HCT116 (cell line): ENCODE measurements around the gene TMEM154. TPM values are rescaled to one million over a fixed set of nuclear protein-coding genes. Genes with fewer than 3 reads are reported as not detected.

Source experiments
- ATAC-seq: fragments of 200-7000 bp; cut with Tn5 transposase; 2 replicates; pipeline ENCODE4 v1.9.1; 2020; ENCODE audit warnings: mild to moderate bottlenecking, moderate library complexity
- BruUV-seq: library from RNA; stranded (reverse); fragments of 400-500 nt; replicated peaks from 2 replicates; lab custom pipeline; 2021; lab: Mats Ljungman, UMichigan
- CTCF ChIA-PET: fragments of 300-600 bp; sonication (Branson Sonifier 250); formaldehyde crosslinking; loops from one replicate; lab custom pipeline; 2021; ENCODE audit warnings: antibody characterized with exemption; lab: Charles Lee
- POLR2A ChIA-PET: fragments of 300-600, 350-600 bp; sonication (Branson Sonifier 250); formaldehyde crosslinking; loops from one replicate; lab custom pipeline; 2021; ENCODE audit warnings: antibody characterized with exemption; lab: Charles Lee
- RAD21 ChIA-PET, 2 experiments: fragments of 300-600 bp; sonication (Branson Sonifier 250); formaldehyde crosslinking; loops; one replicate each; lab custom pipeline; 2023; ENCODE audit warnings: low total read pairs in 2 of 2; ENCODE audit not compliant: uncharacterized antibody in 2 of 2, unreplicated experiment in 2 of 2, low non-redundant PET in 1 of 2; lab: Charles Lee
- DNase-seq: peaks from one replicate; pipeline ENCODE4 v3.0.0-alpha.2; 2010; ENCODE audit warnings: low read depth, low spot score
- H2AFZ ChIP-seq: fragments of 200-600 bp; shearing (Covaris generic), sonication (generic); 2 replicates; pipeline ENCODE4 v1.6.1; 2017; ENCODE audit warnings: low read depth, mixed run types, mixed read lengths, antibody characterized with exemption, low read length; ENCODE audit not compliant: poor library complexity, severe bottlenecking
- H3K27ac ChIP-seq: 2 replicates; pipeline ENCODE4 v1.5.1; 2012; ENCODE audit warnings: low read depth, low read length
- H3K27me3 ChIP-seq: fragments of 200-600 bp; sonication (generic); 2 replicates; pipeline ENCODE4 v1.6.1; 2016; ENCODE audit warnings: mixed run types, low read length, mixed read lengths; ENCODE audit not compliant: insufficient read depth
- H3K36me3 ChIP-seq, 2 experiments: fragments of 200-500 bp in 1 of 2; fragments of 200-600 bp in 1 of 2; sonication (Bioruptor generic) in 1 of 2; sonication (generic) in 1 of 2; 2 replicates each; pipeline versions ENCODE4 v1.5.1 to v1.6.1; 2014 to 2016; ENCODE audit warnings: low read length in 2 of 2, inconsistent platforms in 1 of 2, mixed read lengths in 1 of 2, mixed run types in 1 of 2; ENCODE audit not compliant: insufficient read depth in 2 of 2, control insufficient read depth in 1 of 2
- H3K4me1 ChIP-seq, 2 experiments: fragments of 200-600 bp in 1 of 2; sonication (generic) in 1 of 2; 2 replicates each; pipeline versions ENCODE4 v1.5.1 to v1.6.1; 2012 to 2017; ENCODE audit warnings: low read length in 2 of 2, inconsistent platforms in 1 of 2, mild to moderate bottlenecking in 1 of 2, mixed read lengths in 1 of 2, mixed run types in 1 of 2, moderate library complexity in 1 of 2; ENCODE audit not compliant: insufficient read depth in 2 of 2, control insufficient read depth in 1 of 2
- H3K4me2 ChIP-seq: fragments of 200-600 bp; sonication (generic); 2 replicates; pipeline ENCODE4 v1.6.1; 2017; ENCODE audit warnings: mixed run types, low read length, mixed read lengths
- H3K4me3 ChIP-seq, 2 experiments: fragments of 200-600 bp in 1 of 2; sonication (generic) in 1 of 2; replicated peaks in 1 of 2; 2 replicates each; pipeline ENCODE4 v1.5.1; 2011 to 2016; ENCODE audit warnings: low read length in 2 of 2, control low read depth in 1 of 2, low read depth in 1 of 2, mild to moderate bottlenecking in 1 of 2, mixed read lengths in 1 of 2, mixed run types in 1 of 2
- H3K79me2 ChIP-seq: fragments of 200-600 bp; sonication (generic); 2 replicates; pipeline ENCODE4 v1.6.1; 2017; ENCODE audit warnings: mild to moderate bottlenecking, mixed run types, low read length, moderate library complexity, mixed read lengths; ENCODE audit not compliant: insufficient read depth
- H3K9ac ChIP-seq: fragments of 200-600 bp; sonication (generic); 2 replicates; pipeline ENCODE4 v1.6.1; 2016; ENCODE audit warnings: low read length, mixed read lengths
- H3K9me2 ChIP-seq: fragments of 200-600 bp; sonication (generic), shearing (Covaris generic); 2 replicates; pipeline ENCODE4 v1.6.1; 2017; ENCODE audit warnings: mixed run types, mild to moderate bottlenecking, moderate library complexity; ENCODE audit not compliant: insufficient read depth
- H3K9me3 ChIP-seq, 2 experiments: fragments of 200-500 bp in 1 of 2; fragments of 200-600 bp in 1 of 2; sonication (Bioruptor generic) in 1 of 2; sonication (generic) in 1 of 2; 2 replicates each; pipeline ENCODE4 v1.6.1; 2014 to 2017; ENCODE audit warnings: low read length in 2 of 2, mixed read lengths in 2 of 2, inconsistent platforms in 1 of 2, low read depth in 1 of 2, mild to moderate bottlenecking in 1 of 2, mixed run types in 1 of 2, moderate library complexity in 1 of 2; ENCODE audit not compliant: control insufficient read depth in 1 of 2, insufficient read depth in 1 of 2
- H4K20me1 ChIP-seq: fragments of 200-600 bp; sonication (generic), shearing (Covaris generic); 2 replicates; pipeline ENCODE4 v1.6.1; 2017; ENCODE audit warnings: mixed run types, mild to moderate bottlenecking, moderate library complexity; ENCODE audit not compliant: insufficient read depth
- CBX3 ChIP-seq: IDR thresholded peaks from 2 replicates; pipeline ENCODE4 v1.6.1; 2012; ENCODE audit warnings: low read depth
- CEBPB ChIP-seq: IDR thresholded peaks from 2 replicates; pipeline ENCODE4 v1.6.1; 2012; ENCODE audit warnings: low read depth
- EGR1 ChIP-seq: IDR thresholded peaks from 2 replicates; pipeline ENCODE4 v1.6.1; 2012; ENCODE audit warnings: low read depth
- EZH2phosphoT487 ChIP-seq: fragments of 200-600 bp; IDR thresholded peaks from 2 replicates; pipeline ENCODE4 v1.6.1; 2018; ENCODE audit warnings: antibody characterized with exemption, borderline replicate concordance
- JUND ChIP-seq: IDR thresholded peaks from 2 replicates; pipeline ENCODE4 v1.6.1; 2012
- POLR2AphosphoS5 ChIP-seq: IDR thresholded peaks from 2 replicates; pipeline ENCODE4 v1.6.1; 2011; ENCODE audit warnings: mild to moderate bottlenecking, low read depth, low read length, moderate library complexity
- RAD21 ChIP-seq: IDR thresholded peaks from 2 replicates; pipeline ENCODE4 v1.6.1; 2012; ENCODE audit warnings: low read depth, mild to moderate bottlenecking
- SIN3A ChIP-seq: IDR thresholded peaks from 2 replicates; pipeline ENCODE4 v1.6.1; 2012; ENCODE audit warnings: low read depth
- SRF ChIP-seq: IDR thresholded peaks from 2 replicates; pipeline ENCODE4 v1.6.1; 2012; ENCODE audit warnings: low read depth
- TCF7L2 ChIP-seq: IDR thresholded peaks from 2 replicates; pipeline ENCODE4 v1.7.0; 2011; ENCODE audit warnings: borderline replicate concordance, inconsistent platforms; ENCODE audit not compliant: insufficient read depth, insufficient read length; ENCODE audit errors: extremely low read depth
- YY1 ChIP-seq: IDR thresholded peaks from 2 replicates; pipeline ENCODE4 v1.6.1; 2011; ENCODE audit warnings: low read length, low read depth, moderate library complexity, mild to moderate bottlenecking; ENCODE audit not compliant: insufficient replicate concordance; ENCODE audit errors: extremely low read depth
- ZFX ChIP-seq: fragments of 450-650 bp; IDR thresholded peaks from 2 replicates; pipeline ENCODE4 v1.6.1; 2017
- ZNF274 ChIP-seq: fragments of 200-500 bp; sonication (Bioruptor generic); IDR thresholded peaks from 2 replicates; pipeline ENCODE4 v1.6.1; 2014; ENCODE audit warnings: mild to moderate bottlenecking, low read depth, low read length, inconsistent platforms
- intact Hi-C: fragments of 100-400 bp; cut with micrococcal nuclease; formaldehyde crosslinking; loops from 2 replicates; pipeline ENCODE4 v1.10.0; 2022
- total RNA-seq: library from RNA; stranded (reverse); gene quantifications from one replicate; pipeline ENCODE4 v1.2.1, GENCODE V29; 2021; ENCODE audit not compliant: unreplicated experiment
- TF ChIP-seq, protein P1 (sequence below), 3 experiments: fragments of 200-600 bp in 1 of 3; sonication (generic) in 1 of 3; IDR thresholded peaks in 2 of 3; conservative IDR thresholded peaks in 1 of 3; 2 replicates each; pipeline ENCODE4 v1.5.1; 2012 to 2017; ENCODE audit warnings: low read depth in 2 of 3, low read length in 2 of 3, antibody characterized with exemption in 1 of 3, borderline replicate concordance in 1 of 3, control low read depth in 1 of 3, mild to moderate bottlenecking in 1 of 3, mixed read lengths in 1 of 3, mixed run types in 1 of 3, moderate library complexity in 1 of 3; ENCODE audit not compliant: insufficient read depth in 1 of 3

TMEM154 gene
- total RNA-seq, 1 experiment from 2014 or later: 2.4 TPM

DNA sequence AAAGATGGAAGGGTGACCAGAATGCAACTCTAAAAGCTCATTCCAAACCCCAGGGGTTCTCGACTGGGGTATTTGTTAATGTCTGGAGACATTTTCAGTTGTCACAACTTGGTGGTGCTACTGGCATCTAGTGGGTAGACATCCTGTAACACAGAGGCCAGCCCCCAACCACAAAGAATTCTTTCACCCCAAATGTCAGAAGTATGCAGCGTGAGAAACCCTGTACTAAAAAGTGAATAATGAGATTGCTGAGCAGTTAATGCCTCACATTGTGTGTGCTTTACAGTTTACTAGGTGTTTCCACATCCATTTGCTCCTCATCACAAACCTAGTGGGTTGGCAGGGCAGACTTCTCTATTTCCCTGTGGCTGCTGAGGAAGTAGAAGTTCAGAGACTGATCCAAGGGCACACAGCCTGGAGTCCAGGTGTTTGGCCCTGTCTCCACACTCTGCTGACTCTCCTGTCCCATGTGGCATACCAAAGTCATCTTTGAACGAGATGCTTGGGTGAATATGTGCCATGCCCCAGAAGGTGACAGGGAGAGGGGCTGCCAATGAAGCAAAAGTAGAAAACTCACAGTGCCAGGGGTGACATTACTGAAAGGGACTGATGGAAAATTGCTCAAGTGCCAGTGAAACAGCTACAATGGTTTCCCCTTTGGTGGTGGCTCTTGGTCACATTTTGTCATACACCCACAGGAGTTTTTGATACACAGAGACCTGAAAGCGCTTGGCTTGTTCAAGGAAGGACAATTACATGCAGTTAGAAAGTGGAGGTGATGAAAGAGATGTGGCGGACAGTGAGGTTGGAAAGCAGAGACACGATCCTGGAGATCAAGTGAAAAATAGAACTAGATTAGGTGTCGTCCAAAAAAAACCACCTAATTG, 10.1 kb upstream of the TMEM154 start:
- H3K27me3 ChIP-seq: no peaks in the 10 kb centered on the region
- ATAC-seq: no peak
- DNase-seq: no peak
- intact Hi-C loops: no loop called here
- CTCF ChIA-PET: no interaction called here
- H3K27ac ChIP-seq: no peak overlapping the region
- BruUV-seq: no TSS peak
- no peak overlapping the region for H2AFZ ChIP-seq
- no peaks in the 10 kb centered on the region for H4K20me1 ChIP-seq
- TF ChIP-seq, protein P1, sequence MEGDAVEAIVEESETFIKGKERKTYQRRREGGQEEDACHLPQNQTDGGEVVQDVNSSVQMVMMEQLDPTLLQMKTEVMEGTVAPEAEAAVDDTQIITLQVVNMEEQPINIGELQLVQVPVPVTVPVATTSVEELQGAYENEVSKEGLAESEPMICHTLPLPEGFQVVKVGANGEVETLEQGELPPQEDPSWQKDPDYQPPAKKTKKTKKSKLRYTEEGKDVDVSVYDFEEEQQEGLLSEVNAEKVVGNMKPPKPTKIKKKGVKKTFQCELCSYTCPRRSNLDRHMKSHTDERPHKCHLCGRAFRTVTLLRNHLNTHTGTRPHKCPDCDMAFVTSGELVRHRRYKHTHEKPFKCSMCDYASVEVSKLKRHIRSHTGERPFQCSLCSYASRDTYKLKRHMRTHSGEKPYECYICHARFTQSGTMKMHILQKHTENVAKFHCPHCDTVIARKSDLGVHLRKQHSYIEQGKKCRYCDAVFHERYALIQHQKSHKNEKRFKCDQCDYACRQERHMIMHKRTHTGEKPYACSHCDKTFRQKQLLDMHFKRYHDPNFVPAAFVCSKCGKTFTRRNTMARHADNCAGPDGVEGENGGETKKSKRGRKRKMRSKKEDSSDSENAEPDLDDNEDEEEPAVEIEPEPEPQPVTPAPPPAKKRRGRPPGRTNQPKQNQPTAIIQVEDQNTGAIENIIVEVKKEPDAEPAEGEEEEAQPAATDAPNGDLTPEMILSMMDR (IDR thresholded peaks at IDR 0.05 in 2 of 3, conservative IDR thresholded peaks at IDR 0.05 in 1 of 3; ENCODE audit: borderline replicate concordance in 1 of 3, insufficient read depth in 1 of 3, low read depth in 2 of 3, low read length in 2 of 3): no peak
- TF ChIP-seq CBX3: no peak
- TF ChIP-seq EGR1: no peak
- no peak for TF ChIP-seq RAD21
- TF ChIP-seq ZNF274: no peak
- TF ChIP-seq YY1: no peak
- no peak for TF ChIP-seq SRF
- TF ChIP-seq JUND: no peak
- no peak for TF ChIP-seq TCF7L2
- no peak for TF ChIP-seq EZH2phosphoT487
- TF ChIP-seq POLR2AphosphoS5: no peak
- no peak for TF ChIP-seq SIN3A
- TF ChIP-seq CEBPB: no peak
- TF ChIP-seq ZFX: no peak
- TF ChIP-seq, all 23 proteins: peak for 0
- no peaks in the 10 kb centered on the region for H3K9me3 ChIP-seq
- H3K4me2 ChIP-seq: no peak overlapping the region
- H3K36me3 ChIP-seq: no peaks in the 10 kb centered on the region
- RAD21 ChIA-PET: no interaction called here
- H3K79me2 ChIP-seq: no peaks in the 10 kb centered on the region
- no peak overlapping the region for H3K9ac ChIP-seq
- POLR2A ChIA-PET: no interaction called here
- H3K4me1 ChIP-seq: no peaks in the 10 kb centered on the region
- H3K9me2 ChIP-seq: no peaks in the 10 kb centered on the region
- H3K4me3 ChIP-seq: no peak overlapping the region
